Neural cell (in vitro differentiated cells): ENCODE results near the gene SPAG7. TPM values are rescaled to one million over a fixed set of nuclear protein-coding genes. Genes with fewer than 3 reads are reported as not detected.

ENCODE experiments used
- H2AFZ ChIP-seq: fragments of 200-600, 300-800 bp; sonication (generic), shearing (Covaris generic); 2 replicates; pipeline ENCODE4 v1.6.0; 2014; ENCODE audit warnings: low read depth, mild to moderate bottlenecking, antibody characterized with exemption, low read length, moderate library complexity
- H3F3A ChIP-seq: fragments of 200-600 bp; shearing (Covaris generic); 2 replicates; pipeline ENCODE4 v1.6.1; 2016; ENCODE audit warnings: mild to moderate bottlenecking, moderate library complexity, mixed read lengths, antibody characterized with exemption, low read length; ENCODE audit not compliant: insufficient read depth, poor library complexity, severe bottlenecking
- H3K27ac ChIP-seq: fragments of 200-600, 300-800 bp; sonication (generic), shearing (Covaris generic); 2 replicates; pipeline ENCODE4 v1.5.1; 2014; ENCODE audit warnings: mild to moderate bottlenecking, low read length, moderate library complexity
- H3K27me3 ChIP-seq: fragments of 300-800, 200-600 bp; sonication (generic), shearing (Covaris generic); 2 replicates; pipeline ENCODE4 v1.6.0; 2014; ENCODE audit warnings: mild to moderate bottlenecking, low read depth, low read length, moderate library complexity; ENCODE audit not compliant: insufficient read depth
- H3K36me3 ChIP-seq: fragments of 300-800, 200-600 bp; sonication (generic), shearing (Covaris generic); 2 replicates; pipeline ENCODE4 v1.5.1; 2014; ENCODE audit warnings: mild to moderate bottlenecking, antibody characterized with exemption, low read length, moderate library complexity; ENCODE audit not compliant: insufficient read depth
- H3K4me2 ChIP-seq: fragments of 300-800, 200-600 bp; sonication (generic), shearing (Covaris generic); 2 replicates; pipeline ENCODE4 v1.6.0; 2014; ENCODE audit warnings: mild to moderate bottlenecking, low read length
- H3K4me3 ChIP-seq: fragments of 300-800, 200-600 bp; sonication (generic), shearing (Covaris generic); 2 replicates; pipeline ENCODE4 v1.5.1; 2014; ENCODE audit warnings: mild to moderate bottlenecking, low read length, moderate library complexity
- H3K79me2 ChIP-seq: fragments of 200-600 bp; shearing (Covaris generic); replicated peaks from 2 replicates; pipeline ENCODE4 v1.6.0; 2014; ENCODE audit warnings: mild to moderate bottlenecking, low read length, moderate library complexity; ENCODE audit not compliant: insufficient read depth
- H3K9ac ChIP-seq: fragments of 300-800, 200-600 bp; sonication (generic), shearing (Covaris generic); 2 replicates; pipeline ENCODE4 v1.6.1; 2016; ENCODE audit warnings: mild to moderate bottlenecking, low read length, mixed read lengths
- H3K9me2 ChIP-seq: fragments of 200-600 bp; shearing (Covaris generic); 2 replicates; pipeline ENCODE4 v1.6.1; 2016; ENCODE audit warnings: mild to moderate bottlenecking, low read length, mixed read lengths; ENCODE audit not compliant: insufficient read depth
- H3K9me3 ChIP-seq: fragments of 200-600, 300-800 bp; sonication (generic), shearing (Covaris generic); 2 replicates; pipeline ENCODE4 v1.6.1; 2016; ENCODE audit warnings: mild to moderate bottlenecking, mixed run types, low read length, moderate library complexity, mixed read lengths
- H4K20me1 ChIP-seq: fragments of 200-600 bp; shearing (Covaris generic); 2 replicates; pipeline ENCODE4 v1.6.1; 2016; ENCODE audit warnings: mild to moderate bottlenecking, mixed run types; ENCODE audit not compliant: insufficient read depth
- CTCF ChIP-seq: fragments of 450-650 bp; IDR thresholded peaks from 2 replicates; pipeline ENCODE4 v1.5.1; 2014; ENCODE audit warnings: antibody characterized with exemption, mild to moderate bottlenecking, moderate library complexity; ENCODE audit not compliant: poor library complexity, severe bottlenecking
- EP300 ChIP-seq: fragments of 450-650 bp; conservative IDR thresholded peaks from 2 replicates; pipeline ENCODE4 v1.6.1; 2014; ENCODE audit warnings: antibody characterized with exemption, mild to moderate bottlenecking, moderate library complexity; ENCODE audit not compliant: poor library complexity, severe bottlenecking
- EZH2 ChIP-seq: fragments of 200-600, 300-800 bp; shearing (Covaris generic), sonication (generic); IDR thresholded peaks from 2 replicates; pipeline ENCODE4 v1.6.1; 2014; ENCODE audit warnings: antibody characterized with exemption, low read length, borderline replicate concordance, mild to moderate bottlenecking; ENCODE audit not compliant: insufficient read depth, poor library complexity, severe bottlenecking
- MXI1 ChIP-seq: fragments of 450-650 bp; conservative IDR thresholded peaks from 2 replicates; pipeline ENCODE4 v1.6.1; 2014; ENCODE audit warnings: antibody characterized with exemption, mild to moderate bottlenecking; ENCODE audit not compliant: poor library complexity, severe bottlenecking
- POLR2AphosphoS5 ChIP-seq: IDR thresholded peaks from 2 replicates; pipeline ENCODE4 v1.6.1; 2012
- RAD21 ChIP-seq: fragments of 450-650 bp; conservative IDR thresholded peaks from 2 replicates; pipeline ENCODE4 v1.6.1; 2014; ENCODE audit warnings: antibody characterized with exemption, mild to moderate bottlenecking, moderate library complexity
- REST ChIP-seq: IDR thresholded peaks from 2 replicates; pipeline ENCODE4 v1.6.1; 2012; ENCODE audit warnings: borderline replicate concordance
- SMC3 ChIP-seq: fragments of 450-650 bp; conservative IDR thresholded peaks from 2 replicates; pipeline ENCODE4 v1.6.1; 2014; ENCODE audit warnings: antibody characterized with exemption, mild to moderate bottlenecking, moderate library complexity; ENCODE audit not compliant: poor library complexity
- TAF1 ChIP-seq: IDR thresholded peaks from 2 replicates; pipeline ENCODE4 v1.6.1; 2012; ENCODE audit warnings: low read depth
- polyA plus RNA-seq: library from polyadenylated mRNA; depleted of rRNA; stranded (reverse); fragments of >200 nt; gene quantifications from 2 replicates; pipeline ENCODE4 v1.2.3, GENCODE V29; 2014

SPAG7 gene
- polyA plus RNA-seq, 1 donor from 2014 or later, result 66.4 TPM

GRCh38 chr17:4994081-4994595 lies 26.5 kb upstream of the SPAG7 start:
- no peak overlapping the region for H2AFZ ChIP-seq
- no peaks in the 10 kb centered on the region for H3K27me3 ChIP-seq
- H3K4me3 ChIP-seq, result no peak overlapping the region
- H3K9ac ChIP-seq, result no peak overlapping the region
- H3K79me2 ChIP-seq, result peaks cover 9% of the 10 kb centered on the region
- no peak overlapping the region for H3K27ac ChIP-seq
- no peaks in the 10 kb centered on the region for H3K36me3 ChIP-seq
- H3K4me2 ChIP-seq, result no peak overlapping the region
- TF ChIP-seq POLR2AphosphoS5, result no peak
- TF ChIP-seq SMC3, result no peak
- no peak for TF ChIP-seq EP300
- TF ChIP-seq TAF1, result no peak
- TF ChIP-seq REST, result no peak
- no peak for TF ChIP-seq RAD21
- TF ChIP-seq EZH2, result no peak
- no peak for TF ChIP-seq MXI1
- H3K9me3 ChIP-seq, result no peaks in the 10 kb centered on the region
- H4K20me1 ChIP-seq, result no peaks in the 10 kb centered on the region
- H3K9me2 ChIP-seq, result no peaks in the 10 kb centered on the region
- H3F3A ChIP-seq, result no peaks in the 10 kb centered on the region

GRCh38 chr17:4987767-4988567 lies 20.4 kb upstream of the SPAG7 start:
- Histone ChIP-seq H2AFZ (peak overlapping the region; percentile 90), H3K27me3 (peaks cover 2% of the 10 kb centered on the region), H3K9me2 (no peaks in the 10 kb centered on the region), H3K36me3 (no peaks in the 10 kb centered on the region), H3K27ac (peak overlapping the region; percentile 3), H3K4me2 (peak overlapping the region; percentile 73), H4K20me1 (no peaks in the 10 kb centered on the region), H3F3A (no peaks in the 10 kb centered on the region), H3K9me3 (no peaks in the 10 kb centered on the region), H3K4me3 (peak overlapping the region; percentile 94), H3K9ac (peak overlapping the region; percentile 78), H3K79me2 (no peaks in the 10 kb centered on the region)
- TF ChIP-seq SMC3, result no peak
- TF ChIP-seq EZH2, result no peak
- no peak for TF ChIP-seq REST
- no peak for TF ChIP-seq POLR2AphosphoS5
- no peak for TF ChIP-seq TAF1
- no peak for TF ChIP-seq RAD21
- no peak for TF ChIP-seq CTCF
- TF ChIP-seq MXI1, result no peak
- no peak for TF ChIP-seq EP300
